AG04449 (cell line): Measurements from ENCODE around the gene FAM20A.
"Not testable (repeated sequence)": the region's sequence is repeated elsewhere in the genome, so short reads cannot be mapped to it uniquely, and the experiment has no call there.

Experiments
- CTCF ChIA-PET: fragments of 350-600 bp; formaldehyde crosslinking; extraction: SDS; loops from one replicate; lab custom pipeline; 2021; ENCODE audit warnings: antibody characterized with exemption; lab: Yijun Ruan, JAX
- POLR2A ChIA-PET: fragments of 400-600, 350-600 bp; formaldehyde crosslinking; extraction: SDS; loops from one replicate; lab custom pipeline; 2020; ENCODE audit warnings: antibody characterized with exemption, inconsistent platforms; lab: Yijun Ruan, JAX
- DNase-seq: peaks from one replicate; pipeline ENCODE4 v3.0.0-alpha.2; 2010; ENCODE audit warnings: low read depth, low spot score
- H3K4me3 ChIP-seq: 2 replicates; pipeline ENCODE4 v1.5.1; 2011; ENCODE audit warnings: low read depth, mild to moderate bottlenecking, control low read depth, low read length
- CTCF ChIP-seq: IDR thresholded peaks from one replicate; pipeline ENCODE4 v1.5.1; 2011; ENCODE audit warnings: mild to moderate bottlenecking, moderate library complexity, low read length, control low read depth, inconsistent platforms; ENCODE audit not compliant: insufficient read depth; ENCODE audit errors: missing control alignments

FAM20A gene

GRCh38 chr17:68518063-68518815, 82.9 kb downstream of the FAM20A start:
- TF ChIP-seq CTCF = no peak
- no peak overlapping the region for H3K4me3 ChIP-seq
- DNase-seq = no peak
- ChIA-PET POLR2A (no interaction called here), CTCF (interaction anchor here (1.0 kb wide), 1 partner anchor 16 kb away, joined by 3 read pairs; no protein-coding TSS in a partner anchor)

- CTCF ChIA-PET = interaction anchor here (1.3 to 2.1 kb wide), 2 partner anchors 16 to 52 kb away, joined by 3 to 7 read pairs; no protein-coding TSS in a partner anchor
- DNase-seq, POLR2A ChIA-PET, H3K4me3 ChIP-seq: not testable (repeated sequence)
These were observed 83.6 kb downstream of the FAM20A start for GRCh38 chr17:68517605-68518004.

- H3K4me3 ChIP-seq = no peak overlapping the region
- DNase-seq = no peak
- CTCF ChIA-PET = interaction anchor here (1.3 to 2.1 kb wide), 2 partner anchors 17 to 51 kb away, joined by 3 to 7 read pairs; no protein-coding TSS in a partner anchor
- POLR2A ChIA-PET = no interaction called here
- no peak for TF ChIP-seq CTCF
These were observed 84.4 kb downstream of the FAM20A start for GRCh38 chr17:68516732-68517131.

GRCh38 chr17:68514831-68515635, 86.1 kb downstream of the FAM20A start:
- CTCF ChIA-PET = interaction anchor here (0.9 kb wide), 1 partner anchor 53 kb away, joined by 3 read pairs; no protein-coding TSS in a partner anchor
- no peak for DNase-seq
- peak overlapping the region; percentile 1; the same call in 1 of the 2 replicates for H3K4me3 ChIP-seq
- POLR2A ChIA-PET = no interaction called here
- TF ChIP-seq CTCF = no peak

GRCh38 chr17:68513932-68514331, 87.2 kb downstream of the FAM20A start:
- DNase-seq = no peak
- TF ChIP-seq CTCF = no peak
- ChIA-PET POLR2A (no interaction called here), CTCF (interaction anchor here (0.8 kb wide), 1 partner anchor 243 kb away, joined by 3 read pairs; no protein-coding TSS in a partner anchor)
- peak overlapping the region; percentile 87 for H3K4me3 ChIP-seq

GRCh38 chr17:68512960-68513474, 88.2 kb downstream of the FAM20A start:
- POLR2A ChIA-PET = interaction anchor here (1.0 kb wide), 1 partner anchor 56 kb away, joined by 4 read pairs; the partner anchor contains the start of gene WIPI1
- no peak for DNase-seq

More at GRCh38 chr17:68512960-68513474, 88.2 kb downstream of the FAM20A start:
- peak overlapping the region; percentile 87 for H3K4me3 ChIP-seq
- CTCF ChIA-PET = interaction anchor here (1.6 kb wide), 1 partner anchor 21 kb away, joined by 4 read pairs; no protein-coding TSS in a partner anchor
- TF ChIP-seq CTCF = no peak
